Measurements from ENCODE around the gene TMEM209. TPM values are rescaled to one million over a fixed set of nuclear protein-coding genes. Genes with fewer than 3 reads are reported as not detected.
"Not testable (repeated sequence)": the region's sequence is repeated elsewhere in the genome, so short reads cannot be mapped to it uniquely, and the experiment has no call there.

The TMEM209 gene
- total RNA-seq, 1 experiment from 2014 or later = 24.6 TPM

GRCh38 chr7:130218806-130219620 is 13.8 kb upstream of the TMEM209 start:
- no peak for DNase-seq (ENCODE audit: low read depth)

GRCh38 chr7:130216750-130217149 is 11.5 kb upstream of the TMEM209 start:
- DNase-seq (ENCODE audit: low read depth) = no peak

- DNase-seq (ENCODE audit: low read depth) = no peak
Observed at GRCh38 chr7:130216025-130216424, 10.8 kb upstream of the TMEM209 start.

GRCh38 chr7:130213828-130214227 is 8.6 kb upstream of the TMEM209 start:
- DNase-seq (ENCODE audit: low read depth) = no peak

- DNase-seq (ENCODE audit: low read depth) = peak; percentile 69
Observed at GRCh38 chr7:130210181-130210935, 5.2 kb upstream of the TMEM209 start.

- DNase-seq (ENCODE audit: low read depth) = no peak
Observed at GRCh38 chr7:130208516-130208915, 3.3 kb upstream of the TMEM209 start.

- peak; percentile 92 for DNase-seq (ENCODE audit: low read depth)
Observed at GRCh38 chr7:130207642-130208041, 2.4 kb upstream of the TMEM209 start, which contains the start of gene SSMEM1. Gene SSMEM1 (plus strand): TSS chr7:130207860. CDS start chr7:130207911, 51 bp downstream.

- peak; percentile 38 for DNase-seq (ENCODE audit: low read depth)
Observed at GRCh38 chr7:130207033-130207432, 1.8 kb upstream of the TMEM209 start.

GRCh38 chr7:130201796-130202195 is 3.4 kb downstream of the TMEM209 start:
- no peak for DNase-seq (ENCODE audit: low read depth)

- DNase-seq (ENCODE audit: low read depth) = no peak
Observed at GRCh38 chr7:130197094-130197493, 8.1 kb downstream of the TMEM209 start.

GRCh38 chr7:130196476-130196875 is 8.7 kb downstream of the TMEM209 start:
- no peak for DNase-seq (ENCODE audit: low read depth)

- no peak for DNase-seq (ENCODE audit: low read depth)
Observed at GRCh38 chr7:130195396-130195795, 9.8 kb downstream of the TMEM209 start.

GRCh38 chr7:130191791-130192190 is 13.4 kb downstream of the TMEM209 start:
- DNase-seq (ENCODE audit: low read depth) = no peak

- peak; percentile 46 for DNase-seq (ENCODE audit: low read depth)
Observed at GRCh38 chr7:130189343-130189742, 15.9 kb downstream of the TMEM209 start.

- no peak for DNase-seq (ENCODE audit: low read depth)
Observed at GRCh38 chr7:130187360-130187759, 17.8 kb downstream of the TMEM209 start.

GRCh38 chr7:130184349-130184748 is 20.9 kb downstream of the TMEM209 start:
- DNase-seq (ENCODE audit: low read depth) = not testable (repeated sequence)

- DNase-seq (ENCODE audit: low read depth) = peak; percentile 17
Observed at GRCh38 chr7:130182990-130183389, 22.2 kb downstream of the TMEM209 start.

GRCh38 chr7:130181263-130181605 is 24.0 kb downstream of the TMEM209 start:
- no peak for DNase-seq (ENCODE audit: low read depth)

- no peak for DNase-seq (ENCODE audit: low read depth)
Observed at GRCh38 chr7:130180571-130181262, 24.5 kb downstream of the TMEM209 start.

- DNase-seq (ENCODE audit: low read depth) = no peak
Observed at GRCh38 chr7:130179631-130180030, 25.6 kb downstream of the TMEM209 start.

GRCh38 chr7:130178251-130178650 is 27.0 kb downstream of the TMEM209 start:
- no peak for DNase-seq (ENCODE audit: low read depth)
